DMS79 treated with DMSO at 0.1 percent for 48 hours (cell line): ENCODE measurements around the gene CFAP69.

Source experiments
- DNase-seq: peaks from one replicate; lab custom pipeline; 2025; lab: John Stamatoyannopoulos, UW

The CFAP69 gene

GRCh38 chr7:90244909-90245851, at the start of gene CFAP69:
CFAP69 (plus strand) TSS chr7:90245174; CDS start chr7:90245425, 251 bp downstream.
- DNase-seq: peak; percentile 65

DNA sequence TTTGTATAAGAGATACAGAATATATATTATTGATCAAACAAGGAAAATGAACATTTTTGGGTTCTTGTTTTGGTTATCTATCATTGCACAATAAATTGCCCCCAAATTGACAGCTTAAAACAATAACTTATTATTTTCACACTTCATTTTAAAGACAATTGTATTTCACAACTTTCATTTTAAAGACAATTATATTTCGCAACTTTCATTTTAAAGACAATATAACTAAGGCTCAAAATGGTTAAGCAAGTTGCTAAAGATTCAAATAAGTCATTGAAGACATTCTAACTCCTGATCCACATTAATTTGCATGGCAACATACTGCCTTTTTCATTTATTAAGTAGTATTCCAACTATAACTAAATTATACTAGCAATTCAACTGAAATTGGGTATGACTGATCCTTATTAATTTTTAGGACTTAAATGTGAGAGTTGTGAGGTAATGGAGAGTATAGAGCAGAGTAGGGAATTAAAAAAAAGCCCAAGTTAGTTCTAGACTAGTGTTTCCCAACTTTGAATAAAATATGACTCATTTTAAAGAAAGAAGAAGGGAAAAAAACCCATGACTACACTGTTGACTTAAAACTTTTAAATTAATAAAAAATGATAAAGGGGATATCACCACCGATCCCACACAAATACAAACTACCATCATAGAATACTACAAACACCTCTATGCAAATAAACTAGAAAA, 43.3 kb upstream of the CFAP69 start:
- no peak for DNase-seq

- no peak for DNase-seq
Measured at GRCh38 chr7:90207956-90208355, 37.0 kb upstream of the CFAP69 start.

GRCh38 chr7:90209776-90210175, 35.2 kb upstream of the CFAP69 start:
- DNase-seq: no peak

GRCh38 chr7:90210475-90210874, 34.5 kb upstream of the CFAP69 start:
- DNase-seq: no peak

DNA sequence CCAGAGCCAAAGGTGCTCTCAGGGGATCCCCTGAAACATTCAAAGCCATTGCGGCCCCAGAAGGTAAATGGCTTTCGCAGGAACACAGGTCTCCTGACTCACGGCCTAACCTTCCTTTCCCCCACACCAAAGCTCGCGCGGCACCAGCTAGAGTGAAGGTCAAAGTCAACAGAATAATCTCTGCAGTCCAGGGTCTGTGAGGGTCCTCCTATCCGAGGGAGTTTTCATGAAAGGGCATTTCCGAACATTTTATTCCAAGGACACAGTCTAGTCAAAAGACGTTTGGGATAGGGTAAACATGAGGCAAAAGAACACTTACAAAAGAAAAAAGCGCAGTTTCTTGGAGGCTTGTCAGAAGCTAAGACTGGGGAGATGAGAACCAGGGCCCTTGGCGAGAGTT, 34.0 kb upstream of the CFAP69 start:
- no peak for DNase-seq

GRCh38 chr7:90211391-90212148, 33.4 kb upstream of the CFAP69 start, which contains the start of gene STEAP2:
STEAP2 (plus strand) TSS chr7:90211740; CDS start chr7:90225083, 13,343 bp downstream.
- peak; percentile 60 for DNase-seq

GRCh38 chr7:90212149-90212495, 32.9 kb upstream of the CFAP69 start:
- no peak for DNase-seq

- no peak for DNase-seq
Measured at GRCh38 chr7:90213521-90213920, 31.5 kb upstream of the CFAP69 start.

DNA sequence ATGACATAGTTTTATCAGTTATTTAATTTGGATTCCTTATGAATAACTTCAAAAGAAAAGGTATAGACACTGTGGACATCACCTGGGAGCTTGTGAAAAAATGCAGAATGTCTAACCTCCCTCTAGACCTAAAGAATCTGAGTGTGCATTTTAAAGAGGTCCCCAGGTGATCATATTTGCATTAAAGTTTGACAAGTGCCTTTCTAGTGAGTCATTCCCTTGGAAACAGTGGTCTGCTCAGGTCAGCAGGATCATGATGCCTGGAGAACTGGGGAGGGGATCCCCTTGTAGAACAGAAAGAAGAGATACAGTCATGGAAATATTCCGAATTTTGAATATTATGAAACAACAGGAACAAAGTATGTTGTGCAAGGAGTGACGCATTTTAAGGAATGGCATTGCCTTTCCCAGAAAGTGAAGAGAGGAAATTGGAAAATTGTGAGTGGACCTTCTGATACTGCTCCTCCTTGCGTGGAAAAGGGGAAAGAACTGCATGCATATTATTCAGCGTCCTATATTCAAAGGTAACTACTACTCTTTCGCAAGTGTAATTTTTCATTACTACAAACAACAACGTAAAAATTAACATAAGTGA, 28.8 kb upstream of the CFAP69 start:
- no peak for DNase-seq

GRCh38 chr7:90216771-90217170, 28.2 kb upstream of the CFAP69 start:
- DNase-seq: no peak

GRCh38 chr7:90222390-90222789, 22.6 kb upstream of the CFAP69 start:
- DNase-seq: no peak

DNA sequence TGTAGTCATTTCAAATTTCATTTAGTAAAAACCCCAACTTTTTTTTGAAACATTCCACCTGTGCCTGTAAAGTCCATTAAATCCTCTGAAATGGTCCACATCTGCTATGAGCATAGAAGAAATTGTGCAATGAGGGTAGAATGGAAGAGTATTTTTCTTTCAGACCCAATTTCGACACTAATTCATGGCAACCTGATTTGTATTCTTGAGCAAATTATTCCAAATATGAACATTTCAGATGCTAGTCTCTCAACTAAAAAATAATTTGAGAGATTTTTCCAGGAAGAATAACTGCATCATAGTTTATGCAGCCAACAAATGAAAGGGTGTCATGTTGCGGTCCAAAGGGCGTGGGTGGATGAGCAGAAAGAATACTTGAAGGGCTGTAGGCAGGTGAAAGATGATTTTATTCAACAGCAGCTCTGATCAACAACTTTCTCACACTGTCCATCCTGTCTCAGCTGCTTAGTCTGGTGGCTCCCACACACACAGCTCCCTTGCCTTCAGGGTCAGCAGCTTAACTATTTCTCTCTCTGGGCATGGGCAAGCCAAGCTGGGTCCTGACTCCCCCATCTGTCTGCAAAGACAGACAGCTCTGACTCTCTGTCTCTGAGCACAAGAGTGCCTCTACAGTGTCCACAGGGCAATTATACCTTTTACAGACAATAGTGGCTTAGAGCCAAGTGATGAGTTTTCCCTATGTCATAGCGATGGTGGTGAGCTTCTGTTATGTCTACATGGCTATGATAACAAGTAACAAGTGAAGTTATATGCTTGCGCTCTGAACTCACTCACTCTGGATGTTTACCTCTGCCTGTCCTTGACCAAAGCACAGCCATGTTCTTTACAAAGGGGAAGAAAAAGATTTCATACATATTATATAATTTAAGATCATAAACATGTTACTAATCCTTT, 21.9 kb upstream of the CFAP69 start:
- DNase-seq: no peak

GRCh38 chr7:90224195-90224594, 20.8 kb upstream of the CFAP69 start:
- no peak for DNase-seq

DNA sequence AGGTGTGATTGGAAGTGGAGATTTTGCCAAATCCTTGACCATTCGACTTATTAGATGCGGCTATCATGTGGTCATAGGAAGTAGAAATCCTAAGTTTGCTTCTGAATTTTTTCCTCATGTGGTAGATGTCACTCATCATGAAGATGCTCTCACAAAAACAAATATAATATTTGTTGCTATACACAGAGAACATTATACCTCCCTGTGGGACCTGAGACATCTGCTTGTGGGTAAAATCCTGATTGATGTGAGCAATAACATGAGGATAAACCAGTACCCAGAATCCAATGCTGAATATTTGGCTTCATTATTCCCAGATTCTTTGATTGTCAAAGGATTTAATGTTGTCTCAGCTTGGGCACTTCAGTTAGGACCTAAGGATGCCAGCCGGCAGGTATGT, 19.8 kb upstream of the CFAP69 start:
- DNase-seq: no peak

DNA sequence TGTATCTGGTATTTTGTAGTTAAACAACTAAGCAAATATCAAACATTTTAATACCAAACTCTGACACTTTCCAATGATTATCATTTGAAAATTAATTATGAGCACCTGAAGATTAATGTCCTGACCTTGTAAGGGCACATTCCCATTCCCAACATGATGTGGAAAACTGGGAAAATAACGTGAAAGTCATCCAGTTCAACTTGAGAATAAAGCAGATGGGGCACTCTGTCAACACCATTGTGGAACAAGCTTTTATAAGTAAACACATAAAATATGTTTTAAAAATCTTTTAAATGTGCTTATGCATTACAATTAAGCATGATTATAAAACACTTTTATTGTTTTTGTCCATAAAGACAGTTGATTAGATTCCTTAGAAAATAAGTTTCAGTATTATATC, 19.4 kb upstream of the CFAP69 start:
- DNase-seq: no peak

GRCh38 chr7:90227259-90227658, 17.7 kb upstream of the CFAP69 start:
- DNase-seq: no peak

GRCh38 chr7:90229682-90230081, 15.3 kb upstream of the CFAP69 start:
- DNase-seq: no peak

- no peak for DNase-seq
Measured at GRCh38 chr7:90230834-90231233, 14.1 kb upstream of the CFAP69 start.

DNA sequence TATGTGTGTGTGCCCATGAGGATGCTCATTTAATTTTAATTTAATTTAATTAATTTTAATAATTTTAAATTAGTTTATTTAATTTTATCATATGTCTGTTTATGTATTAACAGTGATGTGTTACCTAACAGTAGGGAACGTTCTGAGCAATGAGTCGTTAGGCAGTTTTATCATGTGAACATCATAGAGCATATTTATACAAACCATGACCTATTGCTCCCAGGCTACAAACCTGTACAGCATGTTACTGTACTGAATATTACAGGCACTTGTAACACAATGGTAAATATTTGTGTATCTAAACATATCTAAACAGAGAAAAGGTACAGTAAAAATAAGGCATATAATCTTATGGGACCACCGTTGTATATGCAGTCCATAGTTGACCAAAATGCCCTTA, 13.7 kb upstream of the CFAP69 start:
- DNase-seq: no peak

- DNase-seq: no peak
Measured at GRCh38 chr7:90232430-90232829, 12.5 kb upstream of the CFAP69 start.
